Gastroesophageal sphincter (tissue), 4 donors: ENCODE results near the gene CYTL1. TPM values are rescaled to one million over a fixed set of nuclear protein-coding genes. Genes with fewer than 3 reads are reported as not detected.

Experiments used
- ATAC-seq: fragments of 150-250 bp; one replicate; pipeline ENCODE4 v1.9.1; 2016; ENCODE audit warnings: mild to moderate bottlenecking, moderate library complexity
- H3K27ac ChIP-seq, 4 donors: fragments of 200-600 bp; sonication (generic) in 3 of 4; 1 replicate in 3 of 4; 2 replicates in 1 of 4; pipeline ENCODE4 v1.5.1; 2016 to 2019
- H3K27me3 ChIP-seq: fragments of 200-600 bp; sonication (generic); one replicate; pipeline ENCODE4 v1.5.1; 2019
- H3K36me3 ChIP-seq, 2 donors: fragments of 200-600 bp; sonication (generic); one replicate each; pipeline ENCODE4 v1.5.1; 2019; ENCODE audit warnings: control low read depth in 1 of 2
- H3K4me1 ChIP-seq, 3 donors: fragments of 200-600 bp; sonication (generic); 1 replicate in 2 of 3; 2 replicates in 1 of 3; pipeline ENCODE4 v1.5.1; 2016 to 2019; ENCODE audit warnings: control low read depth in 2 of 3
- H3K4me3 ChIP-seq, 2 donors: fragments of 200-600 bp; sonication (generic); one replicate each; pipeline ENCODE4 v1.5.1; 2019; ENCODE audit warnings: mild to moderate bottlenecking in 1 of 2, moderate library complexity in 1 of 2
- H3K9me3 ChIP-seq, 3 donors: fragments of 200-600 bp; sonication (generic); one replicate each; pipeline ENCODE4 v1.5.1; 2017 to 2019; ENCODE audit warnings: control low read depth in 2 of 3
- CTCF ChIP-seq, 4 experiments: fragments of 200-600 bp in 2 of 4; fragments of 450-650 bp in 2 of 4; sonication (generic) in 1 of 4; IDR thresholded peaks; one replicate each; pipeline ENCODE4 v1.5.1; 2017 to 2019; ENCODE audit warnings: antibody characterized with exemption in 4 of 4, mild to moderate bottlenecking in 2 of 4, moderate library complexity in 2 of 4
- EP300 ChIP-seq: sonication (generic); formaldehyde crosslinking; IDR thresholded peaks from one replicate; pipeline ENCODE4 v1.6.1; 2017; ENCODE audit warnings: antibody characterized with exemption, mild to moderate bottlenecking
- POLR2A ChIP-seq, 2 donors: fragments of 450-650 bp; IDR thresholded peaks; one replicate each; pipeline ENCODE4 v1.6.1; 2017; ENCODE audit warnings: antibody characterized with exemption in 2 of 2, mild to moderate bottlenecking in 2 of 2, moderate library complexity in 1 of 2
- POLR2AphosphoS5 ChIP-seq: sonication (generic); formaldehyde crosslinking; IDR thresholded peaks from one replicate; pipeline ENCODE4 v1.6.1; 2017; ENCODE audit warnings: antibody characterized with exemption
- WGBS, 2 donors: methylation state at CpG; one replicate each; pipeline ENCODE4 v1.1.5; 2018; ENCODE audit warnings: low coverage in 1 of 2; 5-methylcytosine and 5-hydroxymethylcytosine counted together
- total RNA-seq, 4 donors: library from RNA; depleted of rRNA; stranded (reverse); fragments of >200 nt; gene quantifications; one replicate each; pipeline ENCODE4 v1.1.0, GENCODE V29; 2016

Gene CYTL1
- total RNA-seq, 4 donors from 2014 or later: 1.4 to 5.0 (median 2.3) TPM

DNA sequence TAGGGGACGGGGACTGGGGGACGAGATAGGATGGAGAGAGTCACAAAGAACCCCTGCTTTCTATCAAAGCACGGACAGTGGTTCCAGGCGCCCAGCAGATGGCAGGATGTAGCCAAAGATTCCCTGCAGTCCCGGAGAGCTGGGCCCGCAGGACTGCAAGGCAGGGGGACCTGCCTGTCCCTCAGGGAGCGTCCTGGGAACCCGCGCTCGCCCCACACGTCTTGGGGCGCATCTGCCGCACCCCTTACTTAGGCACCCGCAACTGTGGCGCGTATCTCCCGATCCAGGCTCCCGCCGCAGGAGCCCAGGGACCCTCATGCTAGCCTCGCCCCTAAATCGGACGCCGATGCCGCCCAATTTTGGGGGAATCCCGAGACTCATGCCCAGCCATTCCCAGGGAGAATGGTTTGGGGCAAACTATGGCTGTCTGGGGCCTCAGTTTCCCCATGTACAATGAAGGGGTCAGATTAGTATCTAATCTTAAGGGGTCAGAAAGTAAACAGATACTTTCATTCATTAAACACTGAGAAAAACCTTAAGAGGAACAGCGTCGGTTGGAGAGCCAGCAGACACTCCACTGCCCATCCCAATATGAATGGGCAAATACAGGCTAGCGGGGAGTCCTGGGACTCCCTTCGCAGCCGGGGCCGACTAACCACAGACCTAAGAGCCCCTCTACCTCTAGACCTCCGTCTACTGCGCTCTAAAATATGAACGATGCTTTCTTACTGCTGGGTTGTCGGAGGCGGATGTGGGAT, 31.4 kb upstream of the CYTL1 start:
- 0 to 2% methylated on average over 6 to 8 of the region's 36 CpGs for WGBS, 2 donors
- ATAC-seq: peak; percentile 78
- no peak for TF ChIP-seq POLR2AphosphoS5
- TF ChIP-seq CTCF (IDR thresholded peaks at IDR 0.05): peak; percentile 38 to 85 (median 62)
- no peak for TF ChIP-seq EP300
- TF ChIP-seq POLR2A (IDR thresholded peaks at IDR 0.05): no peak
- H3K4me3 ChIP-seq: peak overlapping the region; percentile 46 to 69
- H3K27ac ChIP-seq: peak overlapping the region in 3 of 4 donors; percentile 54 to 73 (median 55)
- H3K4me1 ChIP-seq: peaks cover 0 to 29% (median 0%) of the 10 kb centered on the region in 3 donors
- no peaks in the 10 kb centered on the region for H3K27me3 ChIP-seq
- no peaks in the 10 kb centered on the region for H3K36me3 ChIP-seq
- no peaks in the 10 kb centered on the region for H3K9me3 ChIP-seq

- TF ChIP-seq POLR2A (IDR thresholded peaks at IDR 0.05) (no peak), POLR2AphosphoS5 (no peak), EP300 (no peak), CTCF (IDR thresholded peaks at IDR 0.05) (no peak)
- ATAC-seq: no peak
- no peak overlapping the region for H3K4me3 ChIP-seq
Measured at GRCh38 chr4:5048721-5049120, 29.5 kb upstream of the CYTL1 start.

DNA sequence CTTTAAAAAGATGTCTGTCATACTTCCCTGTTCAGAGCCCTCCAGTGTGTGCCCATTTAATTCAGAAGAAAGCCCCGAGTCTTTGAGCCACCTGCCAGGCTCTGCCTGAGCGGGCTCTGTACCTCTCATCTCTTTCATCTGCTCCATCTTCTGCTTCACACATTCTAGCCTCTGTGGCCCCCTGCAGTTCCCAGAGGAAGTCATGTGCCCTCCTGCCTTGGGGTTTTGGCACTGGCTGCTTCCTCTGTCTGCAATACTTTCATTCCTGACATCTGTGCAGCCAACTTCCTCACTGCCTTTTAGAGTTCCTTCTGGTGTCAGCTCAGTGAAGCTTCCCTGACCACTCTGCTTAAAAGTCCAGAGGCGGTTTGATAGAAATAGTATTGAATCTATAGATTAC, 25.8 kb upstream of the CYTL1 start:
- WGBS, 2 donors: 61 to 67% methylated on average over 2 of the region's 3 CpGs
- no peaks in the 10 kb centered on the region for H3K4me1 ChIP-seq
- no peaks in the 10 kb centered on the region for H3K9me3 ChIP-seq
- H3K27ac ChIP-seq: no peak overlapping the region
- TF ChIP-seq POLR2A (IDR thresholded peaks at IDR 0.05): no peak
- TF ChIP-seq EP300: no peak
- TF ChIP-seq POLR2AphosphoS5: no peak
- TF ChIP-seq CTCF (IDR thresholded peaks at IDR 0.05): no peak
- no peak overlapping the region for H3K4me3 ChIP-seq
- H3K27me3 ChIP-seq: peaks cover 7% of the 10 kb centered on the region
- H3K36me3 ChIP-seq: no peaks in the 10 kb centered on the region
- ATAC-seq: no peak

More at GRCh38 chr4:5048721-5049120, 29.5 kb upstream of the CYTL1 start:
- Histone ChIP-seq H3K36me3 (no peaks in the 10 kb centered on the region), H3K27me3 (peaks cover 3% of the 10 kb centered on the region), H3K27ac (no peak overlapping the region), H3K4me1 (peaks cover 0 to 29% (median 0%) of the 10 kb centered on the region in 3 donors), H3K9me3 (no peaks in the 10 kb centered on the region)
- WGBS, 2 donors: 80% methylated on average over 1 of the region's 4 CpGs; no CpG with 5 or more reads in 1 of the 2 donors

GRCh38 chr4:5044341-5044740, 25.1 kb upstream of the CYTL1 start:
- no peaks in the 10 kb centered on the region for H3K4me1 ChIP-seq
- H3K27ac ChIP-seq: no peak overlapping the region
- no peak overlapping the region for H3K4me3 ChIP-seq
- H3K36me3 ChIP-seq: no peaks in the 10 kb centered on the region
- TF ChIP-seq POLR2A (IDR thresholded peaks at IDR 0.05) (no peak), POLR2AphosphoS5 (no peak), CTCF (IDR thresholded peaks at IDR 0.05) (no peak), EP300 (no peak)
- no peak for ATAC-seq
- peaks cover 7% of the 10 kb centered on the region for H3K27me3 ChIP-seq
- 30 to 36% methylated on average over 1 to 3 of the region's 3 CpGs for WGBS, 2 donors
- H3K9me3 ChIP-seq: no peaks in the 10 kb centered on the region

DNA sequence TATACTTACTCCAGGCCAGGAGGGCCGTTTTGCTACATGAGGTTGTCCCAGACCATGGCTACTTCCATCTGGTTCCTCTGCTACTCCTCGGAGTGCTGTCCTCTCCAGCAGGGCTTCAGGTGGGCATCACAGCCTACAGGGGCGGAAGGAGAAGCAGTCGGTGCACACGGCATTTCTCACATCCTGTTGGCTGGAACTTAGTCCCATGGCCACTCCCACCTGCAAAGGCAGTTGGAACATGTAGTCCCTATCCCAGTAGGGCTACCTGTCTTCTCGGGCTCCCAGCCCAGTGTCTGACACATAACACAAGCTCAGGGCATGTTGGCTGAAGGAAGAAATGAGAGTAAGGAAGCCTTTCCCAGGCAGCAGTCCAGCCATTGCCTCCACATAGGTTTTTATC, 24.3 kb upstream of the CYTL1 start:
- WGBS, 2 donors: 64 to 86% methylated on average over 2 to 5 of the region's 6 CpGs
- no peaks in the 10 kb centered on the region for H3K9me3 ChIP-seq
- ATAC-seq: no peak
- no peak overlapping the region for H3K27ac ChIP-seq
- no peak overlapping the region for H3K4me3 ChIP-seq
- no peaks in the 10 kb centered on the region for H3K4me1 ChIP-seq
- TF ChIP-seq EP300 (no peak), POLR2A (IDR thresholded peaks at IDR 0.05) (no peak), POLR2AphosphoS5 (no peak), CTCF (IDR thresholded peaks at IDR 0.05) (no peak)
- peaks cover 7% of the 10 kb centered on the region for H3K27me3 ChIP-seq
- no peaks in the 10 kb centered on the region for H3K36me3 ChIP-seq
